ENCODE data around the gene RPL41. TPM values are rescaled to one million over a fixed set of nuclear protein-coding genes. Genes with fewer than 3 reads are reported as not detected.

The RPL41 gene
- total RNA-seq, 4 donors from 2014 or later: 1,323 to 2,217 (median 1,977) TPM

GRCh38 chr12:56081393-56082347 is 34.8 kb upstream of the RPL41 start:
- H3K4me3 ChIP-seq: no peak overlapping the region
- peaks cover 3 to 19% of the 10 kb centered on the region in 2 donors for H3K4me1 ChIP-seq
- no peaks in the 10 kb centered on the region for H3K9me3 ChIP-seq
- no peak for TF ChIP-seq POLR2A (IDR thresholded peaks at IDR 0.05)
- no peak for TF ChIP-seq CTCF (IDR thresholded peaks at IDR 0.05 in 4 of 5, conservative IDR thresholded peaks at IDR 0.05 in 1 of 5)
- H3K27me3 ChIP-seq: peaks cover 10 to 24% (median 12%) of the 10 kb centered on the region in 3 donors
- intact Hi-C loops (cut with DNase I; ENCODE audit: low total_unique reads): no loop called here
- no peak for ATAC-seq
- H3K36me3 ChIP-seq: no peaks in the 10 kb centered on the region
- in situ Hi-C loops (cut with MboI; ENCODE audit: low sequenced_read_pairs in 4 of 4): no loop called here
- H3K27ac ChIP-seq: no peak overlapping the region
- DNase-seq: no peak

GRCh38 chr12:56082382-56082781 is 34.1 kb upstream of the RPL41 start:
- Histone ChIP-seq H3K4me3 (no peak overlapping the region), H3K27me3 (peaks cover 10 to 24% (median 12%) of the 10 kb centered on the region in 3 donors), H3K4me1 (peaks cover 3 to 19% of the 10 kb centered on the region in 2 donors), H3K9me3 (no peaks in the 10 kb centered on the region), H3K27ac (no peak overlapping the region), H3K36me3 (no peaks in the 10 kb centered on the region)
- ATAC-seq (no peak), DNase-seq (no peak)
- intact Hi-C loops (cut with DNase I; ENCODE audit: low total_unique reads) (no loop called here), in situ Hi-C loops (cut with MboI; ENCODE audit: low sequenced_read_pairs in 4 of 4) (no loop called here)
- TF ChIP-seq CTCF (IDR thresholded peaks at IDR 0.05 in 4 of 5, conservative IDR thresholded peaks at IDR 0.05 in 1 of 5) (no peak), POLR2A (IDR thresholded peaks at IDR 0.05) (no peak)

GRCh38 chr12:56082967-56083366 is 33.5 kb upstream of the RPL41 start:
- Histone ChIP-seq H3K4me3 (no peak overlapping the region), H3K36me3 (no peaks in the 10 kb centered on the region), H3K27me3 (peaks cover 10 to 24% (median 12%) of the 10 kb centered on the region in 3 donors), H3K27ac (no peak overlapping the region), H3K4me1 (peaks cover 3 to 19% of the 10 kb centered on the region in 2 donors), H3K9me3 (no peaks in the 10 kb centered on the region)
- ATAC-seq: no peak
- in situ Hi-C loops (cut with MboI; ENCODE audit: low sequenced_read_pairs in 4 of 4) (no loop called here), intact Hi-C loops (cut with DNase I; ENCODE audit: low total_unique reads) (no loop called here)
- no peak for TF ChIP-seq POLR2A (IDR thresholded peaks at IDR 0.05)
- no peak for TF ChIP-seq CTCF (IDR thresholded peaks at IDR 0.05 in 4 of 5, conservative IDR thresholded peaks at IDR 0.05 in 1 of 5)
- no peak for DNase-seq

- DNase-seq (no peak), ATAC-seq (no peak)
- Histone ChIP-seq H3K27me3 (peaks cover 8 to 14% (median 10%) of the 10 kb centered on the region in 3 donors), H3K4me1 (peaks cover 0 to 3% of the 10 kb centered on the region in 2 donors), H3K9me3 (no peaks in the 10 kb centered on the region), H3K4me3 (no peak overlapping the region), H3K27ac (no peak overlapping the region), H3K36me3 (no peaks in the 10 kb centered on the region)
- intact Hi-C loops (cut with DNase I; ENCODE audit: low total_unique reads): no loop called here
- in situ Hi-C loops (cut with MboI; ENCODE audit: low sequenced_read_pairs in 4 of 4): no loop called here
- TF ChIP-seq POLR2A (IDR thresholded peaks at IDR 0.05) (no peak), CTCF (IDR thresholded peaks at IDR 0.05 in 4 of 5, conservative IDR thresholded peaks at IDR 0.05 in 1 of 5) (no peak)
Observed at GRCh38 chr12:56084958-56085543, 31.4 kb upstream of the RPL41 start.

Measured in gastrocnemius medialis (tissue), 4 donors.